ENCODE results near the gene PGC. TPM values are rescaled to one million over a fixed set of nuclear protein-coding genes. Genes with fewer than 3 reads are reported as not detected.

Gene PGC
- total and polyA plus RNA-seq, 10 donors, result 0.26 to 0.74 (median 0.48) TPM; not detected in 7

DNA sequence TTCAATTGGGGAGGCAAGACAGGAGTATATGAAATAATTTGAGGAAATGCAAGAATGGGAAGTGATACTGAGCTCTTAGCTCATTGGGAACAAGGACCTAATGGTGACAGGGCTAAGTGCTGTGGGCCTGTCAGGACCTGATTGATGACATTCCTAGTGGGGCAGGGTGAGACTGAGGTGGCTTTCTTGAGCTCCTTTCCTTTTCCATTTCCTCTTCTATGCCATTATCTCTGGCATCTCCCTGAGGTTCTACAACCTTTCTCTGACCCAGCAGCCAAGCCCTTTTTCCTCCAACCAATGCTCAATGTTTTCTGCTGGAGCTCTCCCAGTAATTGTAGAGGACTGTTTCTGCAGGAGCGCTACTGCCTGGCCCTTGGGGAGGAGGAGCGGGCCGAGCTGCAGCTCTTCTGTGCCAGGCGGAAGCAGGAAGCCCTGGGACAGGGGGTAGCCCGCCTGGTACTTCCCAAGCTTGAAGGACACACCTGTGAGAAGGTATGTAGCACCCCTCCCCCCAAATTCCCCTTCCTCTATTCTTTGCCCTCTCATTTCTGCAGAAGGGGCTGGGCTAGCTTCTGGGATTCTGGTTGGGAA, 37.5 kb upstream of the PGC start:
- Histone ChIP-seq H3K27ac (peak overlapping the region in 4 of 8 donors; percentile 37 to 98 (median 96)), H3K9me3 (no peaks in the 10 kb centered on the region), H3K36me3 (peaks cover 0 to 32% (median 8%) of the 10 kb centered on the region in 6 donors), H3K4me1 (peaks cover 26 to 88% (median 59%) of the 10 kb centered on the region in 6 donors), H3K27me3 (replicated peaks in 1 of 7) (peaks cover 0 to 7% (median 0%) of the 10 kb centered on the region in 7 donors), H3K4me3 (peak overlapping the region in 2 of 8 donors; percentile 79 to 91)
- 62 to 78% (median 65%) methylated on average over 5 of the region's 5 CpGs for WGBS, 5 donors
- no peak for TF ChIP-seq POLR2A (IDR thresholded peaks at IDR 0.05)
- TF ChIP-seq POLR2AphosphoS5 (IDR thresholded peaks at IDR 0.05), result no peak
- no peak for TF ChIP-seq CTCF (IDR thresholded peaks at IDR 0.05 in 8 of 11, conservative IDR thresholded peaks at IDR 0.05 in 3 of 11)
- intact Hi-C loops (cut with DNase I; ENCODE audit: low total_unique reads), result loop anchor here (5.0 kb wide), 1 partner anchor 263 kb away; no protein-coding TSS in a partner anchor
- no peak for DNase-seq

DNA sequence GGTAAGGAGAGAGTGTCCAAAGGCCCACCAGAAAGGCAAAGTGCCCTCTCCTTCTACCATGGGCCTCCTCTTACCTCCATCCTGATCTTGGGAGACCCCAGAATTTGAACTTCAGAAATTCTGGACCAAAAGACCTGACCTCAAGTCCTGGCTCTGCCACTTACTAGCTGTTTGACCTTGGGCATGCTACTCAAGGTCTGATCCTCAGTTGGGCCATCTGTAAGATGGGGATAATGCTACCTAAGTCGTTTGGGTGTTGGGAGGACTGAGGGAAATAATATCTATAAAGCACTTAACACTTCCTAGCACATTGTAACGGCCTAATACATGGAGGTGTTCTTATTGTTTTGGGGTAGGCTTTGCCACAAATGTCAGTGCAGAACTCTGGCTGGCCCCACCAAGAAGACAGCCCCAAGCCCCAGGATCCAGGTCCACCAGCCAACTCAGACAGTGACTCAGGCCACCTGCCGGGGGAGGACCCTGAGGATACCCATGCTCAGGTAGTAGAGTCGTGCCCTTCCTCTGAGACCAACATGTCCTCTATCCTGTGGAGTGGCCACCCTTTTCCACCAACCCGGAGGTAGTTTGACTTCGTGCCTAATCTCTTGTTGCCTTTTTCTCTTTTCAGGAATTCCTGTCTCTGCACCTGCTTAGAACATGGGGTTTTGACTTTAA, 36.0 kb upstream of the PGC start:
- WGBS, 5 donors, result 73 to 78% (median 76%) methylated on average over 5 to 6 of the region's 6 CpGs
- peaks cover 0 to 20% (median 0%) of the 10 kb centered on the region in 6 donors for H3K36me3 ChIP-seq
- H3K9me3 ChIP-seq, result no peaks in the 10 kb centered on the region
- H3K4me1 ChIP-seq, result peaks cover 26 to 86% (median 57%) of the 10 kb centered on the region in 6 donors
- peak overlapping the region in 3 of 8 donors; percentile 20 to 95 (median 47) for H3K27ac ChIP-seq
- TF ChIP-seq POLR2A (IDR thresholded peaks at IDR 0.05) (no peak), POLR2AphosphoS5 (IDR thresholded peaks at IDR 0.05) (no peak), CTCF (IDR thresholded peaks at IDR 0.05 in 8 of 11, conservative IDR thresholded peaks at IDR 0.05 in 3 of 11) (no peak)
- peaks cover 0 to 7% (median 0%) of the 10 kb centered on the region in 7 donors for H3K27me3 ChIP-seq (replicated peaks in 1 of 7)
- intact Hi-C loops (cut with DNase I; ENCODE audit: low total_unique reads), result loop anchor here (5.0 kb wide), 1 partner anchor 264 kb away; no protein-coding TSS in a partner anchor
- peak overlapping the region in 3 of 8 donors; percentile 6 to 93 (median 81) for H3K4me3 ChIP-seq
- DNase-seq, result no peak

GRCh38 chr6:41781366-41781730, 34.2 kb upstream of the PGC start:
- peak overlapping the region in 7 of 8 donors; percentile 69 to 95 (median 84) for H3K27ac ChIP-seq
- peaks cover 0 to 31% (median 4%) of the 10 kb centered on the region in 6 donors for H3K36me3 ChIP-seq
- WGBS, 5 donors, result 9 to 25% (median 23%) methylated on average over 3 of the region's 3 CpGs
- DNase-seq, result peak; percentile 79
- H3K9me3 ChIP-seq, result no peaks in the 10 kb centered on the region
- peak in 2 of 3 donors; percentile 59 to 61 for TF ChIP-seq POLR2AphosphoS5 (IDR thresholded peaks at IDR 0.05)
- TF ChIP-seq POLR2A (IDR thresholded peaks at IDR 0.05), result no peak
- no peak for TF ChIP-seq CTCF (IDR thresholded peaks at IDR 0.05 in 8 of 11, conservative IDR thresholded peaks at IDR 0.05 in 3 of 11)
- H3K4me1 ChIP-seq, result peaks cover 26 to 92% (median 63%) of the 10 kb centered on the region in 6 donors
- intact Hi-C loops (cut with DNase I; ENCODE audit: low total_unique reads), result loop anchor here (5.0 kb wide), 1 partner anchor 266 kb away; no protein-coding TSS in a partner anchor
- H3K27me3 ChIP-seq (replicated peaks in 1 of 7), result peaks cover 0 to 7% (median 0%) of the 10 kb centered on the region in 7 donors
- H3K4me3 ChIP-seq, result peak overlapping the region in 7 of 8 donors; percentile 71 to 93 (median 81)
